ENCODE measurements around the gene UST.

DNA sequence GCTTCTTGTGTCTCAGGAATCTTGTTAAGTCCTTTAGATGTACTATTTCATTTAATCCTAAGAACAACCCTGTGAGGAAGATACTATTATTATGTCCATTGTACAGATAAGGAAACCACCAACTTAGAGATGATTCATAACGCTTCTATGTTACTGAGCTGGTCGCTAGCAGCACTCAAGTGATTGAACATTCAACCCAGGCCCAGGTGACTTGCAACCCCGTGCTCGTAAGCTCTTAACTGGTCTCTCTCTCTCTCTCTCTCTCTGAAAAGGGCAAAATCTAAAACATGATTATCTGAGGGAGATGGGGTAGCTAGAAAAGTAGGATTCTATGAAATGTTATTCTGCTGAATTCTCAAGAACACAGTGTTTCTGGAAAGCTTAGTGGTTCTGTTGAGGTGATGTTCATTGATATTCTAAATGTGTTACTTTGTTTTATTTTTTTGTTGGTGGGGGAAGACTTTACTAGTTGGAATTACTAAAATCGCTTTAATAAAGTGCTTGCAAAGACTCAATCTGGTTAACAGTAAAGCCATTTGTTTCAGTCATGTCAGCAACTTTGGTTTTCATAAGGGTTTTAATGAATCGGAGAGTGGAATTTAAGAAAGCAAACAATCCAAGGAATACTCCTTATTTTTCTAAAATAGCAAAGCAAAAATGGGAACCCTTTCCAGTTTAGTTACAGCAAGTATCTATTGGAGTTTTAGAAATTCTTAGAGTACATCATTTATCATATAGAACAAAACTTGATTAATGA is 305.7 kb downstream of the UST start:
- TF ChIP-seq, protein P1, sequence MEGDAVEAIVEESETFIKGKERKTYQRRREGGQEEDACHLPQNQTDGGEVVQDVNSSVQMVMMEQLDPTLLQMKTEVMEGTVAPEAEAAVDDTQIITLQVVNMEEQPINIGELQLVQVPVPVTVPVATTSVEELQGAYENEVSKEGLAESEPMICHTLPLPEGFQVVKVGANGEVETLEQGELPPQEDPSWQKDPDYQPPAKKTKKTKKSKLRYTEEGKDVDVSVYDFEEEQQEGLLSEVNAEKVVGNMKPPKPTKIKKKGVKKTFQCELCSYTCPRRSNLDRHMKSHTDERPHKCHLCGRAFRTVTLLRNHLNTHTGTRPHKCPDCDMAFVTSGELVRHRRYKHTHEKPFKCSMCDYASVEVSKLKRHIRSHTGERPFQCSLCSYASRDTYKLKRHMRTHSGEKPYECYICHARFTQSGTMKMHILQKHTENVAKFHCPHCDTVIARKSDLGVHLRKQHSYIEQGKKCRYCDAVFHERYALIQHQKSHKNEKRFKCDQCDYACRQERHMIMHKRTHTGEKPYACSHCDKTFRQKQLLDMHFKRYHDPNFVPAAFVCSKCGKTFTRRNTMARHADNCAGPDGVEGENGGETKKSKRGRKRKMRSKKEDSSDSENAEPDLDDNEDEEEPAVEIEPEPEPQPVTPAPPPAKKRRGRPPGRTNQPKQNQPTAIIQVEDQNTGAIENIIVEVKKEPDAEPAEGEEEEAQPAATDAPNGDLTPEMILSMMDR (IDR thresholded peaks at IDR 0.05) = no peak
- TF ChIP-seq EP300 (IDR thresholded peaks at IDR 0.05) (no peak), POLR2A (IDR thresholded peaks at IDR 0.05) (no peak)
